Mucosa of stomach (tissue), 1 donor: ENCODE results near the gene CDX1.

ENCODE experiments used
- H3K27me3 ChIP-seq: one replicate; pipeline ENCODE4 v1.7.0; 2013; ENCODE audit warnings: mild to moderate bottlenecking, low read length; ENCODE audit not compliant: control insufficient read depth, insufficient read depth
- H3K36me3 ChIP-seq: one replicate; pipeline ENCODE4 v1.7.0; 2013; ENCODE audit warnings: low read length; ENCODE audit not compliant: control insufficient read depth, insufficient read depth
- H3K4me1 ChIP-seq: one replicate; pipeline ENCODE4 v1.7.0; 2013; ENCODE audit warnings: mild to moderate bottlenecking, low read length; ENCODE audit not compliant: control insufficient read depth, insufficient read depth
- H3K4me3 ChIP-seq: one replicate; pipeline ENCODE4 v1.7.0; 2013; ENCODE audit warnings: low read length
- H3K9ac ChIP-seq: one replicate; pipeline ENCODE4 v1.7.0; 2013; ENCODE audit warnings: mild to moderate bottlenecking, low read length, moderate library complexity
- H3K9me3 ChIP-seq: one replicate; pipeline ENCODE4 v1.7.0; 2013; ENCODE audit warnings: mild to moderate bottlenecking, low read length, moderate library complexity; ENCODE audit not compliant: control insufficient read depth
- donor health status: Pancreatic carcinoma.

CDX1 gene

DNA sequence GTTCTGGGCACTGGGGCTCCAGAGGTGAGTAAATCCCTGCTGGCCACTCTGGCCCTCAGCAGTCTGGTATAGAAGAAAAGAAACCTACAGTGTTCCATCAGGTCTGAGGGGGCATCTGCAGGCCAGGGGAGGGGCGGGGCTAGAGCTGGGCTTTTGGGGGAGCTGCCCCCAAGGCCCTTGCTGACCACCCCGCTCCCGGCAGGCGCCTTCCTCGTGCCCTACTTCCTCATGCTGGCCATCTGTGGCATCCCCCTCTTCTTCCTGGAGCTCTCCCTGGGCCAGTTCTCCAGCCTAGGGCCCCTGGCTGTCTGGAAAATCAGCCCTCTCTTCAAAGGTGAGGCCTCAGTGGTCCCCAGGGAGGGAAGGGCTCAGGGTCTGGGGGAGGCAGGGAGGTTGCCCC is 29.9 kb downstream of the CDX1 start:
- no peaks in the 10 kb centered on the region for H3K9me3 ChIP-seq
- no peaks in the 10 kb centered on the region for H3K36me3 ChIP-seq
- no peak overlapping the region for H3K4me3 ChIP-seq
- H3K27me3 ChIP-seq = peaks cover 18% of the 10 kb centered on the region
- H3K9ac ChIP-seq = no peak overlapping the region
- H3K4me1 ChIP-seq = no peaks in the 10 kb centered on the region

DNA sequence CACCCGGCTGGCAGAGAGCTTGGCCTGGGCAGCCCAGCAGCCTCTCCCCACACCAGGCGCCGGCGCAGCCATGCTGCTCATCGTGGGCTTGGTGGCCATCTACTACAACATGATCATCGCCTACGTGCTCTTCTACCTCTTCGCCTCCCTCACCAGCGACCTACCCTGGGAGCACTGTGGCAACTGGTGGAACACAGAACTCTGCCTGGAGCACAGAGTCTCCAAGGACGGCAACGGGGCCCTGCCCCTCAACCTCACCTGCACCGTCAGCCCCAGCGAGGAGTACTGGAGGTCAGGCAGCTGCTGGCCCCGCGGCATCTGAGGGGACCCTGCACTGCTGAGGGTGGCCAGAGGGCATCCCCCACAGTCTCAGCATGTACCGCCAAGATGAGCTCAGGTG is 30.4 kb downstream of the CDX1 start:
- Histone ChIP-seq H3K4me1 (no peaks in the 10 kb centered on the region), H3K36me3 (no peaks in the 10 kb centered on the region), H3K27me3 (peaks cover 14% of the 10 kb centered on the region), H3K4me3 (no peak overlapping the region), H3K9ac (no peak overlapping the region), H3K9me3 (no peaks in the 10 kb centered on the region)

DNA sequence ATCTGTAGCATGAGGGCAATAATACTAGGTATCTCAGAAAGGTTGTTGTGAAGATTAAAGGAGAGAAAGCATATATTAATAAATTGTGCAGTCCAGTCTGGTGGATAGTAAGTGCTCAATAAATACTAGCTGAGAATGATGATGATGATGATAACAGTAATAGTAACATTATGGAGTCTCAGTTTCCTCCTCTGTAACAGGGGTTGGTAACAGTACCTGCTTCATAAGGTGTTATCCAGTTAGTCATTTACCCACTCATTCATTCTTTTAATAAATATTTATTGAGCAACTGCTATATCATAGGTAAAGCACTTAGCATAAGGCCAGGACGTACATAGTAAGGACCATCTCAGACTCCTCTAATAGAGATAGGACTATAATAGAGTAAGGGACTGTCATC is 30.9 kb downstream of the CDX1 start:
- Histone ChIP-seq H3K9ac (no peak overlapping the region), H3K9me3 (no peaks in the 10 kb centered on the region), H3K36me3 (no peaks in the 10 kb centered on the region), H3K4me1 (no peaks in the 10 kb centered on the region), H3K4me3 (no peak overlapping the region), H3K27me3 (peaks cover 14% of the 10 kb centered on the region)

DNA sequence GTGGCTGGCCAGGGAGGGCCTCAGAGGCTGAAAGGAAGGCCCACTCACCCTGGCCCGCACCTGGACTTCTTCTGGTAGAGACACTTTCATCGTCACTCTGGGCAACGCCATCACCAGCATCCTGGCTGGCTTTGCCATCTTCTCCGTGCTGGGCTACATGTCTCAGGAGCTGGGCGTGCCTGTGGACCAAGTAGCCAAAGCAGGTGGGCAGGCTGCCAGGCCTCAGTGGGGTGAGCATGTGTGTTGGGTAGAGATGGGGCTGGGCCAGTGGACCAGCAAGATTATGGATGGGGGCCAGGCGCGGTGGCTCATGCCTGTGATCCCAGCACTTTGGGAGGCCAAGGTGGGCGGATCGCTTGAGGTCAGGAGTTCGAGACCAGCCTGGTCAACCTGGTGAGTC is 35.9 kb downstream of the CDX1 start:
- Histone ChIP-seq H3K4me3 (no peak overlapping the region), H3K27me3 (peaks cover 9% of the 10 kb centered on the region)

DNA sequence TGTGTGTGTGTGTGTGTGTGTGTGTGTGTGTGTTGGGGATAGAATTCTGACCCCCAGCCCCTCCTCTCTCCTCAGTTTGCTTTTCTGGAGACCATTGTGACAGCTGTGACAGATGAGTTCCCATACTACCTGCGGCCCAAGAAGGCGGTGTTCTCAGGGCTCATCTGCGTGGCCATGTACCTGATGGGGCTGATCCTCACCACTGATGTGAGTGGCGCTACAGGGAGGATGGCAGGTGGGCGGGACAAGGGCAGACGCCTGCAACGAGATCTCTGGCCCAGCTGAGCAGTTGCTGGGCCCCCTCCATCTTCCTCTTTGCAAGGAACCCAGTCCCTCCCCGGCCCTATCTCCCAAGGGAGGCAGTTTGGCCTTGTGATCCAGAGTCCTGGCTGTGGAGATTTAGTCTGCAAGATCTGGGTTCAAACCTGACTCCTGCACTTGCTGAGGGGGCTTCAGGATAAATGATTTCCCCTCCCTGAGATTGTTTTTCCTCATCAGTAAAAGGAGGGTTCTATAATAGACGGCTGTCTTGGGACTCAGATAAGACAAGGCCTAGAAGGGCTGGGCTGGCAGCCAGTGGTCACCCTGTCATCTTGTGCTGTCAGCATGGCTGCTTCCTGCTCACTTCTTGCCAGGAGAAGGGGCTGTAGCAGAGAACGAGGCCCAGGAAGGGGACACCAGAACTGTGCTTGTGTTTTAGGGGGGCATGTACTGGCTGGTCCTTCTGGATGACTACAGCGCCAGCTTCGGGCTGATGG is 37.4 kb downstream of the CDX1 start:
- H3K9me3 ChIP-seq = no peaks in the 10 kb centered on the region
- peaks cover 17% of the 10 kb centered on the region for H3K27me3 ChIP-seq
- no peak overlapping the region for H3K9ac ChIP-seq
- H3K36me3 ChIP-seq = no peaks in the 10 kb centered on the region
- no peak overlapping the region for H3K4me3 ChIP-seq
- H3K4me1 ChIP-seq = peaks cover 6% of the 10 kb centered on the region

More for the DNA sequence above, 35.9 kb downstream of the CDX1 start:
- H3K36me3 ChIP-seq = no peaks in the 10 kb centered on the region
- no peaks in the 10 kb centered on the region for H3K9me3 ChIP-seq
- H3K4me1 ChIP-seq = no peaks in the 10 kb centered on the region
- H3K9ac ChIP-seq = no peak overlapping the region

DNA sequence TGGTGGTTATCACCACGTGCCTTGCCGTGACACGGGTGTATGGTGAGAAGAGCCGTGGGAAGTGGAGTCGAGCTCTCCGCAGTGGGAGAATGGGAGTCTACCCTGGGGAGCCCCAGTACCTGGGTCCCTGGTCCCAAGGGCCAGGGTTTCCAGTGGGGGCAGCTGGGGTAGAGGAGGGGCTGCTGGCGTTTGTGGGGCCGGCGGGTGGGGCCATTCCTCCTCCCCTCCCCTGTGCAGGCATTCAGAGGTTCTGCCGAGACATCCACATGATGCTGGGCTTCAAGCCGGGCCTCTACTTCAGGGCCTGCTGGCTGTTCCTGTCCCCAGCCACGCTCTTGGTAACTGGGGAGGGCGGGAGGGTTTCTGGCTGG is 38.0 kb downstream of the CDX1 start:
- H3K9me3 ChIP-seq = no peaks in the 10 kb centered on the region
- peaks cover 9% of the 10 kb centered on the region for H3K4me1 ChIP-seq
- H3K27me3 ChIP-seq = peaks cover 11% of the 10 kb centered on the region
- no peak overlapping the region for H3K9ac ChIP-seq
- no peaks in the 10 kb centered on the region for H3K36me3 ChIP-seq
- no peak overlapping the region for H3K4me3 ChIP-seq

DNA sequence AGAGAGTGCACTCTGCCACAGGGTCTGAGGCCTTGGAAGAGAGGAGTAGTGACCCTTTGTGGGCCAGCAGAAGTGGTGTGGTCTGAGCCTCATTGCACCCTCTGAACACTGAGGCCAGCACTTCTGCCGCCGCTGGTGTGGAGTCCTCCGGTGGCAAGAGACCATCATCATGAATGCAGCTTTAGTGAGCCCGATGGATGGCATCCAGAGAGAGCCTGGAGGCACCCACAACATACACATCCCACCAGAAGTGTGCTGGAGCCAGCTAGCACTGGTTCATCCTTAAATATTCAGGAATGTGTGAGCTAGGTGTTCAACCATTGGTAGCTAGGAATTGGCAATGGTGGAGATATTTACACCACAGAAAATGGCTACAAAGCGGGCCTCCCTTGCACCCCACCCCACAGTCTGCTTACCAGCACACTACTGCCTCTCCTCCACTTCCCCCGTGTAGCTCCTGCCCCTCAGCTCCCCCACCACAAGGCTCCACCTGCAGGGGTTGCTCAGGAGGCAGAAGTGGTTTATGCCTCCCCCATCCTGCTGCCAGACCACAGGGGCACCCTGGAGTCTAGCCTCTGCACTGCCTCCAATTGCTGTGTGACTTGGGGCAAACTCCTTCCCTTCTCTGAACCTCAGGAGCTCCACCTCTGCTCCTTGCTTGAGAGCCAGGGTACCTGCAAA is 39.7 kb downstream of the CDX1 start:
- no peak overlapping the region for H3K4me3 ChIP-seq
- peaks cover 9% of the 10 kb centered on the region for H3K27me3 ChIP-seq
- no peaks in the 10 kb centered on the region for H3K36me3 ChIP-seq
- H3K4me1 ChIP-seq = peaks cover 16% of the 10 kb centered on the region
- H3K9me3 ChIP-seq = no peaks in the 10 kb centered on the region
- H3K9ac ChIP-seq = no peak overlapping the region

DNA sequence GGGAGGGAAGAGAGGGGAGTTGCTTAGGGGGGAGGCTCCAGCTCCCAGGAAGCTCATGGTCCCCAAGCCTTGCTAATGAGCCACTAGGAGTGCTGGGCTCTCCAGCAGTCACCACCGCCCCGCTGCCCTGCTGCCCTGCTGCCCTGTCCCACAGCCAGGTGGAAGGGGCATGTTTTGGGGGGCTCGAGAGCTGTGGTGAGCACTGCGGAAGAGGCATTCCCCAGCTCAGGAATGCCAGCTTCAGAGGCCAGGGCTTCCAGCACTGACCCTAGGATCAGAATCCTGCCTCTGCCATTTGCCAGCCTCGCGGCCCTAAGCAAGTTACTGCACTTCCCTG is 40.2 kb downstream of the CDX1 start:
- Histone ChIP-seq H3K36me3 (no peaks in the 10 kb centered on the region), H3K9me3 (no peaks in the 10 kb centered on the region), H3K4me3 (no peak overlapping the region), H3K9ac (no peak overlapping the region), H3K4me1 (peaks cover 19% of the 10 kb centered on the region), H3K27me3 (peaks cover 10% of the 10 kb centered on the region)

DNA sequence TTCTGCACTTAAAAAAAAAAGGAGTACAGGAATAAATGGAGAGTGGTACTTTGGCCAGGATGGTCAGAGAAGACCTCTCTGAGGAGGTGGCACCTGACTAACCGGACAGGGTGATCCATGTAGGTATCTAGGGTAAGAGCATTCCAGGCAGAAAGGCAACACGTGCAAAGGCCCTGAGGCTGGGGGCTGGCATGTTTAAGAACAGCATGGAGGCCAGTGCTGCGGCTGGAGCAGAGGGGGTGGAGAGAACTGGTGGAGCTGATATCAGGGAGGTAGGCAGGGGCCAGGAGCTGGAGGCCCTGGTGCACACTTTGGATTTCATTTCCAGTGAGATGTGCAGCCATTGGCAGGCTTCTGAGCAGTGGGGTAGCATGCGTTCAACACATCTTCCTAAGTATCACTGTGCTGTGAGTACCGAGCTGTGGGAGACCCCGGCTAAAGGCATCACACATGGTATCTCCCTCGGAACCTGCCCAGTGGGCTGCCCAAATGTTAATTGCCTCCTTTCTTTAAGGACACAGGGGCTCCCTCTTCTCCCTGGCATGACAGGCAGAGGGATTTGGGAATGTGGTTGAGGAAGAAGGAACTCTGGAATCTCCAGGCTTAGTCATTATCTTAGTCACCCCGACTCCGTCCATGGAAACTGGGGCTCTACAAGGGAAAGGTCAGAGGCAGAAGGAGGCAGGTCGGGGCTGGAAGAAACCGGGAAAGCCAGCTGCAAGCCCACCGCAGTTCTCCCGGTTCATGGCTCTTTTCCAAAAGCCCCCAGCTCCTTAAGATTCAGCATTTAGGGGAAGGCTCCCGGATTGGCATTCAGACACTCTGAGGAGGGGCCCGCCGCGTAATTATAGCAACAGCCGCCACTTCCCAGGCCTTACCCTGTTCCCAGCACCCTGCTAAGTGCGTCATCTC is 41.9 kb downstream of the CDX1 start:
- H3K9me3 ChIP-seq = no peaks in the 10 kb centered on the region
- H3K36me3 ChIP-seq = no peaks in the 10 kb centered on the region
- H3K9ac ChIP-seq = no peak overlapping the region
- H3K4me1 ChIP-seq = peaks cover 19% of the 10 kb centered on the region
- peaks cover 12% of the 10 kb centered on the region for H3K27me3 ChIP-seq
- no peak overlapping the region for H3K4me3 ChIP-seq

DNA sequence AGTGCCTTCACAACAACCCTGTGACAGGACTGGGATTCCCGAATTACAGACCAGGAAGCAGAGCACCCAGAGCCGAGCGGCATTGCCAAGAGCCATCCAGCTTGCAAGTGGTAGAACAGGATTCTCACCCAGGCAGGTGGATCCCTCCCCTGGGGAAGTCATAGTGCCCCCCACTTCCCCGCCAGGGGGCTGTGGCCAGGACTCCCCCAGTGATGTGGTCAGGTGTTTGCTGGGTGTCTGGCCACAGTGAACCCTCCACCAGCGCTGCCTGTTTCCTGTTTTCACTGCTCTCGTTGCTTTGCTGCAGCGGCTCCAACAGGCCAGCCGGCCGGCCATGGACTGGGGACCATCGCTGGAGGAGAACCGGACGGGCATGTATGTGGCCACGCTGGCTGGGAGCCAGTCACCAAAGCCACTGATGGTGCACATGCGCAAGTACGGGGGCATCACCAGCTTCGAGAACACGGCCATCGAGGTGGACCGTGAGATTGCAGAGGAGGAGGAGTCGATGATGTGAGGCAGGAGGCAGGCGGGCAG is 42.6 kb downstream of the CDX1 start:
- no peak overlapping the region for H3K9ac ChIP-seq
- no peaks in the 10 kb centered on the region for H3K9me3 ChIP-seq

DNA sequence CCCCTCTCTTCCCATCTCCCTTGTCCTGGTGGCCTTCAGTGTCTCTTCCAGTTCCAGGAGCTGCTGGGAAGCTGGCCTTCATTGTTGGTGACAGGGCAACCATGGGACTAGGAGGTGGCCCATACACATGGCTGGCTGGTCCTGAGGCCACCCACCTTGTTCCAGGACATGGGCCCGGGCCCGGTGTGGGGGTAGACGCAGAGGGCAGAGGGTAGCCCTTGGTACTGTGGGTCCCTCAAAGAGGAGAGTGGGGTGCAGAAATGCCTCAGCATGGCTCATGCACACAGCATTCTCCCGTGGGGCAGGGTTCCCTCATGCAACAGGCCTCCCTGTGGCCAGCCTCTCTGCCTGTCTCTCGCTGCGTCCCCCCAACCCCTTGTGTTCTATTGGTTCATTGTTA is 44.1 kb downstream of the CDX1 start:
- Histone ChIP-seq H3K36me3 (no peaks in the 10 kb centered on the region), H3K4me3 (no peak overlapping the region), H3K9ac (no peak overlapping the region), H3K27me3 (peaks cover 12% of the 10 kb centered on the region), H3K9me3 (no peaks in the 10 kb centered on the region), H3K4me1 (peaks cover 31% of the 10 kb centered on the region)

More for the DNA sequence above, 42.6 kb downstream of the CDX1 start:
- Histone ChIP-seq H3K27me3 (peaks cover 12% of the 10 kb centered on the region), H3K36me3 (no peaks in the 10 kb centered on the region), H3K4me1 (peaks cover 24% of the 10 kb centered on the region), H3K4me3 (no peak overlapping the region)
